ENCODE measurements around the gene VASP. TPM values are rescaled to one million over a fixed set of nuclear protein-coding genes. Genes with fewer than 3 reads are reported as not detected.

Gene VASP
- total RNA-seq, 6 experiments from 2014 or later: 19.4 to 64.1 (median 30.6) TPM

DNA sequence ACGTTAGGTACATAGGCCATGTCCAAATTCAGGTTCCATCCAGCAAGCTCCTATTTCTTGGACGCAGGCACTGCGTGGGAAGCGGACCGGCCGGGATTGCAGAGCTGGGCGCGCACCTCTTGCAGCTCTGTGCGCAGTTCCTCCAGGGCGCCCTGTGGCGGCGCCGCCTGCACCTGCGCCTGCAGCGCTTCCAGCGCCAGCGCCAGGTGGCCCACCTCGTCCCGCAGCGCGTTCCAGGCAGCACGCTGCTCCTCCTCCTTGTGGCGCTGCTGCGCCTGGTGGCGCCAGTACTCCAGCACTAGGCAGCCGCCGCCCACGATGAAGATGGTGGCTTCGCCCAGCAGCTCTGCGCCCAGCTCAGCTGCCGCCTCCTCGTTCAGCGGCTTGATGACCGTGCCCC is 46.2 kb downstream of the VASP start:
- ATAC-seq (no peak), DNase-seq (no peak)
- TF ChIP-seq, protein P1, sequence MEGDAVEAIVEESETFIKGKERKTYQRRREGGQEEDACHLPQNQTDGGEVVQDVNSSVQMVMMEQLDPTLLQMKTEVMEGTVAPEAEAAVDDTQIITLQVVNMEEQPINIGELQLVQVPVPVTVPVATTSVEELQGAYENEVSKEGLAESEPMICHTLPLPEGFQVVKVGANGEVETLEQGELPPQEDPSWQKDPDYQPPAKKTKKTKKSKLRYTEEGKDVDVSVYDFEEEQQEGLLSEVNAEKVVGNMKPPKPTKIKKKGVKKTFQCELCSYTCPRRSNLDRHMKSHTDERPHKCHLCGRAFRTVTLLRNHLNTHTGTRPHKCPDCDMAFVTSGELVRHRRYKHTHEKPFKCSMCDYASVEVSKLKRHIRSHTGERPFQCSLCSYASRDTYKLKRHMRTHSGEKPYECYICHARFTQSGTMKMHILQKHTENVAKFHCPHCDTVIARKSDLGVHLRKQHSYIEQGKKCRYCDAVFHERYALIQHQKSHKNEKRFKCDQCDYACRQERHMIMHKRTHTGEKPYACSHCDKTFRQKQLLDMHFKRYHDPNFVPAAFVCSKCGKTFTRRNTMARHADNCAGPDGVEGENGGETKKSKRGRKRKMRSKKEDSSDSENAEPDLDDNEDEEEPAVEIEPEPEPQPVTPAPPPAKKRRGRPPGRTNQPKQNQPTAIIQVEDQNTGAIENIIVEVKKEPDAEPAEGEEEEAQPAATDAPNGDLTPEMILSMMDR (IDR thresholded peaks at IDR 0.05): no peak
- TF ChIP-seq POLR2A (IDR thresholded peaks at IDR 0.05): no peak

DNA sequence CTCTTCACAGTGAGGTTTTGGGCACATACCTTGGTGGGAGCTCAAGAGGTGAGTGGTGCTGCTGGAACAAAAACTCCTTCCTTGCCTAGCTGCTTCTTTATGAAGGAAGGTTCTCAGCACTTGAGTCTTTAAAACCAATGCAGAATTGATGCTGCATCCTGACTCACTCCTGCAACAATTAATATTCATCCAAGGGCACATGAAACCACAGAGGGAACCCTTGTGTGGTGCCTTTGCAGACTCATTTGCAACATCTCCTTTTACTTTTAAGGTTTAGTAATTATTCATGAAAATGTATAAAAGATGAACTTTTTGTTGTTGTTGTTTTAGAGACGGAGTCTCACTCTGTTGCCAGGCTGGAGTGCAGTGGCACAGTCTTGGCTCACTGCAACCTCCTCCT is 47.2 kb downstream of the VASP start:
- Histone ChIP-seq H3K4me3 (no peak overlapping the region), H3K27ac (no peak overlapping the region), H3K27me3 (no peaks in the 10 kb centered on the region), H3K36me3 (peaks cover 0 to 5% (median 0%) of the 10 kb centered on the region in 4 donors), H3K9me3 (no peaks in the 10 kb centered on the region), H3K4me1 (no peaks in the 10 kb centered on the region)
- no peak for TF ChIP-seq POLR2A (IDR thresholded peaks at IDR 0.05)
- TF ChIP-seq, protein P1 (IDR thresholded peaks at IDR 0.05): no peak
- 100% methylated on average over 1 of the region's 1 CpG for WGBS (ENCODE audit: insufficient coverage, low coverage, low lambda C conversion rate, missing lambda C conversion rate)
- ATAC-seq (no peak), DNase-seq (no peak)
- intact Hi-C loops (cut with DNase I): no loop called here

More for the DNA sequence above, 46.2 kb downstream of the VASP start:
- Histone ChIP-seq H3K4me1 (no peaks in the 10 kb centered on the region), H3K36me3 (peaks cover 0 to 5% (median 0%) of the 10 kb centered on the region in 4 donors), H3K9me3 (no peaks in the 10 kb centered on the region), H3K27me3 (no peaks in the 10 kb centered on the region), H3K27ac (no peak overlapping the region), H3K4me3 (no peak overlapping the region)
- whole genome bisulfite sequencing (ENCODE audit: insufficient coverage, low coverage, low lambda C conversion rate, missing lambda C conversion rate): 88% methylated on average over 5 of the region's 34 CpGs
- intact Hi-C loops (cut with DNase I): no loop called here

GRCh38 chr19:45556835-45557234 is 49.6 kb downstream of the VASP start:
- intact Hi-C loops (cut with DNase I): no loop called here
- Histone ChIP-seq H3K4me1 (no peaks in the 10 kb centered on the region), H3K4me3 (no peak overlapping the region), H3K36me3 (peaks cover 0 to 5% (median 0%) of the 10 kb centered on the region in 4 donors), H3K9me3 (no peaks in the 10 kb centered on the region), H3K27me3 (no peaks in the 10 kb centered on the region), H3K27ac (no peak overlapping the region)
- ATAC-seq: peak in 1 of 4 donors; percentile 6
- no peak for DNase-seq
- TF ChIP-seq, protein P1 (IDR thresholded peaks at IDR 0.05): no peak
- TF ChIP-seq POLR2A (IDR thresholded peaks at IDR 0.05): no peak
- no CpG with 5 or more reads among the region's 5 CpGs for WGBS (ENCODE audit: insufficient coverage, low coverage, low lambda C conversion rate, missing lambda C conversion rate)

DNA sequence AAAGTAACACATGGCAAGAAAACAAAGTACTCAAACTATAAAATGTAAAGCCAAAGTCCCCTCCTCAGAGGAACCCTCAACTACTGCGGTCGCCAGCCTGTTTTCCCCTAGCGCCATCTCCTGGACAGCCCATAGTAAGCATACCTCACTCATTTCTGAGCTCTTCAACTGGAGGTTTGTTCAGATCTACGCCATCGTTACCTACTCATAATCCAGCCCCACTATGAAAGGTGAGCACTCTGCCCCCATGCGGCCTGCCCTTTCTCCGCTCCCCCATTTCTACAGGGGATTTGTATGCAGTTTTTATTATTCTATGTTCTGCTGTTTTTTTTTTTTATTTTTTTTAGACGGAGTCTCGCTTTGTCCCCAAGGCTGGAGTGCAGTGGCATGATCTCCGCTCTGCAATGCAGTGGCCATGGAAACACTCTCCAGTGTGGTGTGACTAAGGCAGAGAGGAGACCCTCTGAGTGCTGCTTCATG is 51.2 kb downstream of the VASP start:
- intact Hi-C loops (cut with DNase I): no loop called here
- WGBS (ENCODE audit: insufficient coverage, low coverage, low lambda C conversion rate, missing lambda C conversion rate): 64% methylated on average over 10 of the region's 10 CpGs
- Histone ChIP-seq H3K9me3 (no peaks in the 10 kb centered on the region), H3K36me3 (peaks cover 0 to 2% (median 0%) of the 10 kb centered on the region in 4 donors), H3K27me3 (no peaks in the 10 kb centered on the region), H3K4me1 (no peaks in the 10 kb centered on the region), H3K27ac (no peak overlapping the region), H3K4me3 (no peak overlapping the region)
- no peak for DNase-seq
- peak; percentile 60 to 75 (median 70) for ATAC-seq
- TF ChIP-seq, protein P1 (IDR thresholded peaks at IDR 0.05): peak; percentile 24 to 51 (median 44)
- no peak for TF ChIP-seq POLR2A (IDR thresholded peaks at IDR 0.05)

- H3K27me3 ChIP-seq: no peaks in the 10 kb centered on the region
- intact Hi-C loops (cut with DNase I): no loop called here
- no peak for ATAC-seq
- H3K36me3 ChIP-seq: no peaks in the 10 kb centered on the region
- TF ChIP-seq, protein P1 (IDR thresholded peaks at IDR 0.05): no peak
- TF ChIP-seq POLR2A (IDR thresholded peaks at IDR 0.05): no peak
- WGBS (ENCODE audit: insufficient coverage, low coverage, low lambda C conversion rate, missing lambda C conversion rate): 77% methylated on average over 5 of the region's 5 CpGs
- H3K27ac ChIP-seq: no peak overlapping the region
- no peaks in the 10 kb centered on the region for H3K4me1 ChIP-seq
- H3K4me3 ChIP-seq: no peak overlapping the region
- no peak for DNase-seq
- H3K9me3 ChIP-seq: no peaks in the 10 kb centered on the region
Observed at GRCh38 chr19:45560038-45560437, 52.8 kb downstream of the VASP start.

All from right lobe of liver (tissue), 6 donors.